ENCODE measurements around the gene SLC6A6. TPM values are rescaled to one million over a fixed set of nuclear protein-coding genes. Genes with fewer than 3 reads are reported as not detected.

The SLC6A6 gene
- polyA plus RNA-seq, 1 of the 3 experiments (the other 2 are of a cell fraction): 19.1 TPM

DNA sequence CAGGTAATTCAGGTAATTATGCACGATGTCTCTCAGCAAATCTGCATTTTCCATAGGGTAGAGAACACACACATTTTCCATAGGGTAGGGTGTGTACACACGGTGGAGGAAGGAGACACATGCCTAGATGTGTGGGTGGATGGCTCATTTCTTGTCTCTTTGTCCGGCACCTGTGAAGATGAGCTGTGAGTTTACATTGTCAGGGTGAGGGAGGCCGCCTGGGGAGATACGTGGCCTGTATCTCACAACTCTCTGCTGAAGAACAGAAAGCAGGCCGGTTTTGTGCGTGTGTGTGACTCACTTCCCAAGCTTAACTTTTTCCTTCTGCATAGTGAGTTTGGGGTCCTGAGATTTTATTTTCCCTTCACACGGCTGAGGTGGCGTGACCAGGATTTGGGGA lies 60.3 kb downstream of the SLC6A6 start (continued):
- TF ChIP-seq, protein P1, sequence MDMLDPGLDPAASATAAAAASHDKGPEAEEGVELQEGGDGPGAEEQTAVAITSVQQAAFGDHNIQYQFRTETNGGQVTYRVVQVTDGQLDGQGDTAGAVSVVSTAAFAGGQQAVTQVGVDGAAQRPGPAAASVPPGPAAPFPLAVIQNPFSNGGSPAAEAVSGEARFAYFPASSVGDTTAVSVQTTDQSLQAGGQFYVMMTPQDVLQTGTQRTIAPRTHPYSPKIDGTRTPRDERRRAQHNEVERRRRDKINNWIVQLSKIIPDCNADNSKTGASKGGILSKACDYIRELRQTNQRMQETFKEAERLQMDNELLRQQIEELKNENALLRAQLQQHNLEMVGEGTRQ (IDR thresholded peaks at IDR 0.05; ENCODE audit: borderline replicate concordance, low read depth, low read length): no peak
- TF ChIP-seq TCF12 (IDR thresholded peaks at IDR 0.05) (no peak), RAD21 (IDR thresholded peaks at IDR 0.05; ENCODE audit: low read length) (no peak)

DNA sequence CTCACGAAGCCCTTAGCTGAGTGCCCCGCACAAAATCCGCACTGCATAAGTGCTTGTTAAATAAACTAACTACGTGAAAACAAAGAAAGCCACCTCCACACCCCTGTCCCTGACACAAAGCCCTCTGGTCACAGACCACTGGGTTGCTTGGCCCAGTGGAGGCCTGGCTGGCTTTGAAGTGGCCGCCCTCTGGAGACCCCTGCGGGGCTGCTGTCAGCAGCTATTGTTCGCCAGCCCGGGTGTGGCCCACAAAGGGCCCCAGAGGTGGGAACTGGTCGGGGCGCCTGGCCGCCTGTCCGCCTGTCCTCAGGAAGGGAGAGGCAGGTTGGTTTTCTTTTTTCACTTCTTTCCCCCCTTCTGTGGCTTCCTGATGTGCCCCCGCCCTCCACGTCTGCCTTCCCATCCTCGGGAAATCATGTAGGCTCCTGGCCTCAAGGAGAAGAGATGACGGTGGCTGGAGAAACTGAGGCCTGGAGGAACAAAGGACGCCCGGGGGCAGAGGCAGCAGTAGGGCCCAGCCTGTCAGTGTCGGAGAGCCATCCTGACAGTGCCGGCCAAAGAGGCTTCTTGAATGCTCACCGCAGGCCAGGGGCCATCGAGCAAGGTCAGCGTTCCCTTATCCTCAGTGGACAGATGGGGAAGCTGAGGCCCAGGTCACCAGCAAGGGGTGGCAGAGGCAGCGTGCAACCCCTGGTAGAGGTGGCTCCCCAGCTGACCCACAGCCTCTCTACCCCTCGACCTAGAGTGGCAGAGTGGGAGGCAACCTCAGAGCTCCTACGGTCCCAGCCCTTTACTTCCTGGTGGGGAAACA lies 61.1 kb downstream of the SLC6A6 start:
- WGBS (ENCODE audit: low lambda C conversion rate): 95% methylated on average over 23 of the region's 26 CpGs
- no peak overlapping the region for H3K9ac ChIP-seq
- H3K9me2 ChIP-seq: no peaks in the 10 kb centered on the region
- no peak overlapping the region for H3K27ac ChIP-seq (ENCODE audit: low read depth in 2 of 2, low read length in 1 of 2)
- H3K36me3 ChIP-seq (replicated peaks in 1 of 2; ENCODE audit: control insufficient read depth in 1 of 2, insufficient read depth in 2 of 2, low read length in 1 of 2): peaks cover 22 to 26% of the 10 kb centered on the region in 2 experiments
- no peak overlapping the region for H3K4me3 ChIP-seq (ENCODE audit: low read depth in 2 of 2, low read length in 1 of 2)
- H3F3A ChIP-seq (replicated peaks; ENCODE audit: insufficient read depth): peaks cover 6% of the 10 kb centered on the region
- no peak overlapping the region for H3K4me2 ChIP-seq
- ChIA-PET CTCF (interaction anchor here (0.8 to 5.0 kb wide), 10 partner anchors 10 to 262 kb away, joined by 3 to 82 read pairs (median 7); partner anchors contain the start of gene SLC6A6), POLR2A (no interaction called here)
- no peaks in the 10 kb centered on the region for H4K20me1 ChIP-seq (ENCODE audit: insufficient read depth)
- TF ChIP-seq, protein P2, sequence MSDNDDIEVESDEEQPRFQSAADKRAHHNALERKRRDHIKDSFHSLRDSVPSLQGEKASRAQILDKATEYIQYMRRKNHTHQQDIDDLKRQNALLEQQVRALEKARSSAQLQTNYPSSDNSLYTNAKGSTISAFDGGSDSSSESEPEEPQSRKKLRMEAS (IDR thresholded peaks at IDR 0.05; ENCODE audit: low read depth): no peak
- TF ChIP-seq RAD21 (IDR thresholded peaks at IDR 0.05; ENCODE audit: low read length) (no peak), RCOR1 (IDR thresholded peaks at IDR 0.05; ENCODE audit: low read length) (no peak), YY1 (IDR thresholded peaks at IDR 0.05; ENCODE audit: low read depth) (no peak), TAF1 (IDR thresholded peaks at IDR 0.05; ENCODE audit: borderline replicate concordance, low read depth, low read length) (no peak), MXI1 (IDR thresholded peaks at IDR 0.05; ENCODE audit: low read depth, low read length) (no peak), POLR2AphosphoS5 (IDR thresholded peaks at IDR 0.05; ENCODE audit: low read depth, low read length) (no peak), GATA2 (CRISPR knock-in tag; IDR thresholded peaks at IDR 0.05) (no peak), NRF1 (IDR thresholded peaks at IDR 0.05; ENCODE audit: low read depth, low read length) (no peak), ELF1 (IDR thresholded peaks at IDR 0.05) (no peak)
- TF ChIP-seq, protein P3, sequence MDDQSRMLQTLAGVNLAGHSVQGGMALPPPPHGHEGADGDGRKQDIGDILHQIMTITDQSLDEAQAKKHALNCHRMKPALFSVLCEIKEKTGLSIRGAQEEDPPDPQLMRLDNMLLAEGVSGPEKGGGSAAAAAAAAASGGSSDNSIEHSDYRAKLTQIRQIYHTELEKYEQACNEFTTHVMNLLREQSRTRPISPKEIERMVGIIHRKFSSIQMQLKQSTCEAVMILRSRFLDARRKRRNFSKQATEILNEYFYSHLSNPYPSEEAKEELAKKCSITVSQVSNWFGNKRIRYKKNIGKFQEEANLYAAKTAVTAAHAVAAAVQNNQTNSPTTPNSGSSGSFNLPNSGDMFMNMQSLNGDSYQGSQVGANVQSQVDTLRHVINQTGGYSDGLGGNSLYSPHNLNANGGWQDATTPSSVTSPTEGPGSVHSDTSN (IDR thresholded peaks at IDR 0.05): no peak
- TF ChIP-seq, protein P4, sequence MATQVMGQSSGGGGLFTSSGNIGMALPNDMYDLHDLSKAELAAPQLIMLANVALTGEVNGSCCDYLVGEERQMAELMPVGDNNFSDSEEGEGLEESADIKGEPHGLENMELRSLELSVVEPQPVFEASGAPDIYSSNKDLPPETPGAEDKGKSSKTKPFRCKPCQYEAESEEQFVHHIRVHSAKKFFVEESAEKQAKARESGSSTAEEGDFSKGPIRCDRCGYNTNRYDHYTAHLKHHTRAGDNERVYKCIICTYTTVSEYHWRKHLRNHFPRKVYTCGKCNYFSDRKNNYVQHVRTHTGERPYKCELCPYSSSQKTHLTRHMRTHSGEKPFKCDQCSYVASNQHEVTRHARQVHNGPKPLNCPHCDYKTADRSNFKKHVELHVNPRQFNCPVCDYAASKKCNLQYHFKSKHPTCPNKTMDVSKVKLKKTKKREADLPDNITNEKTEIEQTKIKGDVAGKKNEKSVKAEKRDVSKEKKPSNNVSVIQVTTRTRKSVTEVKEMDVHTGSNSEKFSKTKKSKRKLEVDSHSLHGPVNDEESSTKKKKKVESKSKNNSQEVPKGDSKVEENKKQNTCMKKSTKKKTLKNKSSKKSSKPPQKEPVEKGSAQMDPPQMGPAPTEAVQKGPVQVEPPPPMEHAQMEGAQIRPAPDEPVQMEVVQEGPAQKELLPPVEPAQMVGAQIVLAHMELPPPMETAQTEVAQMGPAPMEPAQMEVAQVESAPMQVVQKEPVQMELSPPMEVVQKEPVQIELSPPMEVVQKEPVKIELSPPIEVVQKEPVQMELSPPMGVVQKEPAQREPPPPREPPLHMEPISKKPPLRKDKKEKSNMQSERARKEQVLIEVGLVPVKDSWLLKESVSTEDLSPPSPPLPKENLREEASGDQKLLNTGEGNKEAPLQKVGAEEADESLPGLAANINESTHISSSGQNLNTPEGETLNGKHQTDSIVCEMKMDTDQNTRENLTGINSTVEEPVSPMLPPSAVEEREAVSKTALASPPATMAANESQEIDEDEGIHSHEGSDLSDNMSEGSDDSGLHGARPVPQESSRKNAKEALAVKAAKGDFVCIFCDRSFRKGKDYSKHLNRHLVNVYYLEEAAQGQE (IDR thresholded peaks at IDR 0.05; ENCODE audit: low read depth, low read length): no peak
- H2AFZ ChIP-seq (ENCODE audit: low read depth): no peak overlapping the region
- no peaks in the 10 kb centered on the region for H3K79me2 ChIP-seq (ENCODE audit: insufficient read depth)
- DNase-seq: no peak
- peaks cover 9% of the 10 kb centered on the region in 2 experiments; a peak in 3 of 4 replicates for H3K4me1 ChIP-seq (ENCODE audit: control insufficient read depth in 1 of 2, insufficient read depth in 2 of 2, low read depth in 1 of 2, low read length in 1 of 2)
- H3K9me3 ChIP-seq: no peaks in the 10 kb centered on the region
- no peaks in the 10 kb centered on the region for H3K27me3 ChIP-seq (ENCODE audit: insufficient read depth)

All from SK-N-SH (cell line).